CD14-positive monocyte (primary cell): ENCODE measurements around the gene HOXC9. TPM values are rescaled to one million over a fixed set of nuclear protein-coding genes. Genes with fewer than 3 reads are reported as not detected.
A peak's percentile ranks its signal among the peaks of the same experiment; 100 is the strongest.

Source experiments
- DNase-seq, 3 donors: peaks; one replicate each; pipeline ENCODE4 v3.0.0-alpha.2; 2011 to 2022
- H2AFZ ChIP-seq: 2 replicates; pipeline ENCODE4 v1.6.0; 2012; ENCODE audit warnings: mild to moderate bottlenecking, low read depth, low read length, inconsistent platforms; ENCODE audit not compliant: insufficient read depth, poor library complexity, severe bottlenecking
- H3K27ac ChIP-seq, 2 donors: 1 replicate in 1 of 2; 2 replicates in 1 of 2; pipeline ENCODE4 v1.5.1; 2012 to 2013; ENCODE audit warnings: low read length in 2 of 2, control low read depth in 1 of 2, inconsistent platforms in 1 of 2, low read depth in 1 of 2, mild to moderate bottlenecking in 1 of 2
- H3K27me3 ChIP-seq, 2 donors: one replicate each; pipeline versions ENCODE4 v1.6.0 to v1.6.1; 2011 to 2013; ENCODE audit warnings: low read length in 2 of 2; ENCODE audit not compliant: control insufficient read depth in 2 of 2, insufficient read depth in 2 of 2
- H3K36me3 ChIP-seq, 2 donors: replicated peaks in 1 of 2; 1 replicate in 1 of 2; 2 replicates in 1 of 2; pipeline versions ENCODE4 v1.5.1 to v1.6.1; 2012 to 2013; ENCODE audit warnings: low read length in 2 of 2, control low read depth in 1 of 2, inconsistent platforms in 1 of 2, mild to moderate bottlenecking in 1 of 2; ENCODE audit not compliant: insufficient read depth in 2 of 2, control insufficient read depth in 1 of 2
- H3K4me1 ChIP-seq, 2 donors: 1 replicate in 1 of 2; 2 replicates in 1 of 2; pipeline versions ENCODE4 v1.5.1 to v1.6.1; 2012 to 2013; ENCODE audit warnings: low read length in 2 of 2, control low read depth in 1 of 2, inconsistent platforms in 1 of 2, mild to moderate bottlenecking in 1 of 2, moderate library complexity in 1 of 2; ENCODE audit not compliant: insufficient read depth in 2 of 2, control insufficient read depth in 1 of 2
- H3K4me2 ChIP-seq: replicated peaks from 2 replicates; pipeline ENCODE3; 2012; ENCODE audit warnings: low read length, moderate library complexity, mild to moderate bottlenecking; ENCODE audit not compliant: poor library complexity, severe bottlenecking; ENCODE audit errors: extremely low read depth
- H3K4me3 ChIP-seq, 3 experiments: fragments of 200-600 bp in 1 of 3; sonication (generic) in 1 of 3; replicated peaks in 1 of 3; 1 replicate in 2 of 3; 2 replicates in 1 of 3; pipeline ENCODE4 v1.5.1; 2011 to 2013; ENCODE audit warnings: low read length in 3 of 3, mild to moderate bottlenecking in 3 of 3, control low read depth in 2 of 3, low read depth in 2 of 3, inconsistent platforms in 1 of 3, moderate library complexity in 1 of 3
- H3K79me2 ChIP-seq: 2 replicates; pipeline ENCODE4 v1.6.0; 2012; ENCODE audit warnings: mild to moderate bottlenecking, control low read depth, inconsistent platforms, low read length, moderate library complexity; ENCODE audit not compliant: insufficient read depth
- H3K9ac ChIP-seq: 2 replicates; pipeline ENCODE4 v1.6.0; 2017; ENCODE audit warnings: low read length, mild to moderate bottlenecking; ENCODE audit not compliant: insufficient read depth, poor library complexity, severe bottlenecking
- H3K9me3 ChIP-seq, 2 donors: replicated peaks in 1 of 2; 1 replicate in 1 of 2; 2 replicates in 1 of 2; pipeline versions ENCODE4 v1.5.1 to v1.6.1; 2012 to 2013; ENCODE audit warnings: low read length in 2 of 2, control low read depth in 1 of 2; ENCODE audit not compliant: control insufficient read depth in 1 of 2, insufficient read depth in 1 of 2
- H4K20me1 ChIP-seq: 2 replicates; pipeline ENCODE4 v1.6.0; 2012; ENCODE audit warnings: mild to moderate bottlenecking, low read length, control low read depth, moderate library complexity; ENCODE audit not compliant: insufficient read depth
- H3K27ac Mint-ChIP-seq, 7 donors: one replicate each; pipeline ENCODE4 v1.8.0; 2020; ENCODE audit warnings: mild to moderate bottlenecking in 7 of 7, mixed read lengths in 7 of 7, moderate library complexity in 6 of 7, inconsistent platforms in 2 of 7
- H3K27me3 Mint-ChIP-seq, 3 donors: one replicate each; pipeline ENCODE4 v1.8.0; 2021 to 2022; ENCODE audit warnings: low read depth in 3 of 3, mild to moderate bottlenecking in 3 of 3, mixed read lengths in 3 of 3, moderate library complexity in 3 of 3, inconsistent platforms in 1 of 3
- H3K36me3 Mint-ChIP-seq, 2 donors: one replicate each; pipeline ENCODE4 v1.8.0; 2020; ENCODE audit warnings: mixed read lengths in 2 of 2, inconsistent platforms in 1 of 2, mild to moderate bottlenecking in 1 of 2
- H3K4me1 Mint-ChIP-seq: one replicate; pipeline ENCODE4 v1.8.0; 2020; ENCODE audit warnings: mild to moderate bottlenecking, mixed read lengths
- H3K4me3 Mint-ChIP-seq, 2 donors: one replicate each; pipeline ENCODE4 v1.8.0; 2020; ENCODE audit warnings: mild to moderate bottlenecking in 2 of 2, mixed read lengths in 2 of 2, moderate library complexity in 1 of 2
- H3K9me3 Mint-ChIP-seq, 7 donors: one replicate each; pipeline ENCODE4 v1.8.0; 2020 to 2022; ENCODE audit warnings: mixed read lengths in 7 of 7, mild to moderate bottlenecking in 6 of 7, moderate library complexity in 6 of 7, inconsistent platforms in 2 of 7
- CTCF ChIP-seq: fragments of 200-600 bp; IDR thresholded peaks from one replicate; pipeline ENCODE4 v1.8.0; 2022; ENCODE audit warnings: antibody characterized with exemption, mild to moderate bottlenecking
- WGBS: methylation state at CpG from one replicate; pipeline ENCODE4 v1.1.5; 2013; ENCODE audit warnings: missing lambda C conversion rate; ENCODE audit not compliant: insufficient coverage; 5-methylcytosine and 5-hydroxymethylcytosine counted together
- intact Hi-C, 2 donors: fragments of 100-400 bp; cut with micrococcal nuclease; formaldehyde crosslinking; loops; one replicate each; pipeline versions ENCODE4 v1.15.0 to v1.15.1; 2023
- polyA plus RNA-seq, 3 donors: library from polyadenylated mRNA; depleted of rRNA in 1 of 3; unstranded in 2 of 3; stranded (reverse) in 1 of 3; fragments of 300-500 nt in 2 of 3; fragments of >200 nt in 1 of 3; fragmentation: Illumina TruSeq in 2 of 3; gene quantifications; 1 replicate in 2 of 3; 2 replicates in 1 of 3; pipeline ENCODE4 v1.2.3, GENCODE V29; 2012 to 2021

The HOXC9 gene
- polyA plus RNA-seq, 3 donors, result not detected

DNA sequence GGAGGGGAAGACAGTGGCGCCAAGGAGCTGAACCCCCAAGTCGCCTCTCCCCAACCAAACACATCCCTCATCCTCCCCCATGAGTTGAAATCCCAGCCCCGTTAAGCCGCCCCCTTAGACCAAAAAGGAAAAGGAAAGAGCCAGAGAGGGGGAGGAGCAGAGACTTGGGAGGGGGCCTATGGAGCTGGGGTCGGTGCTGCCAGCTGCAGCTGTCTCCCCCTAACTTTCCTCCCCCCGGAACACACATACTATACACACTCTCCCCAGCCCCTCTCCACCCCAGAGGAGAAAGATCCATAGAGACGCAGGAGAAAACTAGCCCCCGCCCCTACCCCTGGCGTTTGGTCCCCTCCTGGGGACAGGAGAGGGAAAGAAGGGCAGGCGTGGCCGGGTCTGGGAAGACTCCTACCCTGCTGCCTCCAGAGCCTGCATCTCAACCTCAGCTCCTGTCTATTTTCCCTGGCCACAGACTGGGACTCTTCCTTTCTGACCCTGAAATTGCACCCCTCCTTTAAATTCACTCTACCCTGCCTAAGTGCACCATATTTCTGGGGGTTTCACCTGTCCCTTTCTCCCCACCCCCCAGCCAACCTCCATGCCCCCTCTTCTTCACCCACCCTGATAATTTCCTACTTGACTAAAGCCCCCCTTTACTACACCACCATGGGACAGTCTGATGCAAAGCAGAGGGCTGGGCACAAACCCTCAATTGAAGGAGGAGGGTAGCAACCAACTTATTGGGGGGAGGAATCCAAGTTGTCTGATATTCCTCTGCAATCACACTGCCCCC lies 1.7 kb upstream of the HOXC9 start:
- WGBS, result 0% methylated on average over 1 of the region's 11 CpGs
- Histone ChIP-seq H3K9me3 (peaks cover 3 to 54% of the 10 kb centered on the region in 2 donors), H3K27ac (no peak overlapping the region), H4K20me1 (no peaks in the 10 kb centered on the region), H3K4me3 (no peak overlapping the region), H3K36me3 (no peaks in the 10 kb centered on the region), H2AFZ (no peak overlapping the region), H3K4me2 (no peak overlapping the region), H3K27me3 (peaks cover 93 to 100% of the 10 kb centered on the region in 2 donors), H3K4me1 (peaks cover 15 to 30% of the 10 kb centered on the region in 2 donors), H3K79me2 (no peaks in the 10 kb centered on the region), H3K9ac (no peak overlapping the region)
- Mint-ChIP-seq H3K4me1 (peaks cover 29% of the 10 kb centered on the region), H3K9me3 (peaks cover 2 to 67% (median 34%) of the 10 kb centered on the region in 7 donors), H3K36me3 (peaks cover 3 to 19% of the 10 kb centered on the region in 2 donors), H3K4me3 (peak overlapping the region in 1 of 2 donors; percentile 74), H3K27me3 (peaks cover 98 to 100% (median 100%) of the 10 kb centered on the region in 3 donors), H3K27ac (no peak overlapping the region)
- no peak for DNase-seq
- no peak for TF ChIP-seq CTCF
- intact Hi-C loops, result loop anchor here in 1 of 2 donors (5.0 kb wide), 1 partner anchor 46 kb away; the partner anchor contains the start of gene HOXC12

- Histone ChIP-seq H3K4me2 (no peak overlapping the region), H3K27me3 (peaks cover 92 to 100% of the 10 kb centered on the region in 2 donors), H3K9me3 (peaks cover 3 to 53% of the 10 kb centered on the region in 2 donors), H4K20me1 (no peaks in the 10 kb centered on the region), H3K4me3 (no peak overlapping the region), H3K79me2 (no peaks in the 10 kb centered on the region), H3K36me3 (no peaks in the 10 kb centered on the region), H3K27ac (no peak overlapping the region), H3K9ac (no peak overlapping the region), H2AFZ (no peak overlapping the region), H3K4me1 (peaks cover 15 to 30% of the 10 kb centered on the region in 2 donors)
- WGBS, result 6% methylated on average over 3 of the region's 13 CpGs
- no peak for DNase-seq
- Mint-ChIP-seq H3K27ac (no peak overlapping the region), H3K36me3 (peaks cover 3 to 19% of the 10 kb centered on the region in 2 donors), H3K27me3 (peaks cover 98 to 100% (median 100%) of the 10 kb centered on the region in 3 donors), H3K4me1 (peaks cover 29% of the 10 kb centered on the region), H3K9me3 (peaks cover 1 to 63% (median 30%) of the 10 kb centered on the region in 7 donors), H3K4me3 (peak overlapping the region in 1 of 2 donors; percentile 74)
- intact Hi-C loops, result loop anchor here in 1 of 2 donors (5.0 kb wide), 1 partner anchor 47 kb away; the partner anchor contains the start of gene HOXC12
- TF ChIP-seq CTCF, result no peak
Measured at GRCh38 chr12:53998900-53999236, 1.1 kb upstream of the HOXC9 start.
